Ishikawa (cell line): ENCODE data around the gene SYNE1.

Source experiments
- CEBPB ChIP-seq: IDR thresholded peaks from 2 replicates; pipeline ENCODE4 v1.6.1; 2012
- CREB1 ChIP-seq: IDR thresholded peaks from 2 replicates; pipeline ENCODE4 v1.6.1; 2012; ENCODE audit warnings: low read depth
- EGR1 ChIP-seq: IDR thresholded peaks from 2 replicates; pipeline ENCODE4 v1.6.1; 2012
- EP300 ChIP-seq: IDR thresholded peaks from 2 replicates; pipeline ENCODE4 v1.6.1; 2012; ENCODE audit warnings: borderline replicate concordance
- FOXM1 ChIP-seq: IDR thresholded peaks from 2 replicates; pipeline ENCODE4 v1.6.1; 2012; ENCODE audit warnings: low read depth, borderline replicate concordance
- NFIC ChIP-seq: IDR thresholded peaks from 2 replicates; pipeline ENCODE4 v1.6.1; 2012
- RAD21 ChIP-seq: IDR thresholded peaks from 2 replicates; pipeline ENCODE4 v1.6.1; 2012; ENCODE audit warnings: low read depth
- REST ChIP-seq: IDR thresholded peaks from 2 replicates; pipeline ENCODE4 v1.6.1; 2012; ENCODE audit warnings: low read depth, mild to moderate bottlenecking
- TAF1 ChIP-seq: IDR thresholded peaks from 2 replicates; pipeline ENCODE4 v1.6.1; 2012; ENCODE audit warnings: low read depth, mild to moderate bottlenecking
- TCF12 ChIP-seq: IDR thresholded peaks from 2 replicates; pipeline ENCODE4 v1.6.1; 2012; ENCODE audit warnings: low read depth
- TEAD4 ChIP-seq: IDR thresholded peaks from 2 replicates; pipeline ENCODE4 v1.6.1; 2012
- YY1 ChIP-seq: IDR thresholded peaks from 2 replicates; pipeline ENCODE4 v1.6.1; 2012; ENCODE audit warnings: low read depth
- ZBTB7A ChIP-seq: IDR thresholded peaks from 2 replicates; pipeline ENCODE4 v1.6.1; 2012; ENCODE audit warnings: low read depth
- TF ChIP-seq, protein P1 (sequence below): IDR thresholded peaks from 2 replicates; pipeline ENCODE4 v1.6.1; 2012
- TF ChIP-seq, protein P2 (sequence below): IDR thresholded peaks from 2 replicates; pipeline ENCODE4 v1.6.1; 2012

Gene SYNE1

DNA sequence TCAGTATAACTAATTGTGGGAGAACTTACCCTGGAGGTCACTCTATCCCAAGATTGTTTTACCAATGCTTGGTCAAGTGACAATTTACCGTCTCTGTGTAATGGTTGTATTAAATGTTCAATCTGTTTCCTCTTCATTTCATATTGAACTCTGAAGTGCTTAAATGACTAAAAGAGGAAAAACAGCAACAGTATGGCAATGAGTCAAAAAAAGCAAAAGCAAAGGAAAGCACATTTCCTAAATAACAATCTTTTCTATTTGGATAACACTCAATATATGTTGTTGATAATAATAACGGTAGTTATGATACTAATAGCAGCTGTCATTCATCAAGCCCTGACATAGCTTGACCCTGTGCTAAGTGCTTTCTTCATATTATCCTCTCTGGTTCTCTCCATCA lies 152.4 kb downstream of the SYNE1 start:
- TF ChIP-seq NFIC (no peak), FOXM1 (no peak), ZBTB7A (no peak), REST (no peak), EP300 (no peak), TEAD4 (no peak), TAF1 (no peak), RAD21 (no peak), CREB1 (no peak), YY1 (no peak), EGR1 (no peak), TCF12 (no peak), CEBPB (no peak)
- TF ChIP-seq, protein P1, sequence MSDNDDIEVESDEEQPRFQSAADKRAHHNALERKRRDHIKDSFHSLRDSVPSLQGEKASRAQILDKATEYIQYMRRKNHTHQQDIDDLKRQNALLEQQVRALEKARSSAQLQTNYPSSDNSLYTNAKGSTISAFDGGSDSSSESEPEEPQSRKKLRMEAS: no peak
- TF ChIP-seq, protein P2, sequence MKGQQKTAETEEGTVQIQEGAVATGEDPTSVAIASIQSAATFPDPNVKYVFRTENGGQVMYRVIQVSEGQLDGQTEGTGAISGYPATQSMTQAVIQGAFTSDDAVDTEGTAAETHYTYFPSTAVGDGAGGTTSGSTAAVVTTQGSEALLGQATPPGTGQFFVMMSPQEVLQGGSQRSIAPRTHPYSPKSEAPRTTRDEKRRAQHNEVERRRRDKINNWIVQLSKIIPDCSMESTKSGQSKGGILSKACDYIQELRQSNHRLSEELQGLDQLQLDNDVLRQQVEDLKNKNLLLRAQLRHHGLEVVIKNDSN: no peak

DNA sequence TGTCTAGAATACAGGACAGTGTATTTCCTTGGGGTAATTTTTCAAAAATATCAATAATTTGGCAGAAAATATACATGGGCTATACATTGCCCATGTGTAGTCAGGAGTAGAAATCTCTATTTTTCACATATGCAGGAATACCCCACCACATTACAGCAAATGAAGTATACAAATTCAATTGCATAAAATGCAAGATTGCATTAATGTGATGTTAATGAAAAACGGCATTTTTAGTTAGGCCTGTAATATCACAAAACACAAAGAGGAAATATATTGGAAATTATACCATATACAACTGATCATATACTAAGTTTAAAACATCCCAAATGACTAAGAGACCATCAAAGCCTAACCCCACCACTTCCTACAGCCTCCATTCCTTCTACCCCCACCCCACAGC lies 154.9 kb downstream of the SYNE1 start:
- TF ChIP-seq REST (no peak), EGR1 (no peak), RAD21 (no peak), FOXM1 (no peak), TEAD4 (no peak), ZBTB7A (no peak), TAF1 (no peak), YY1 (no peak), EP300 (no peak), CEBPB (no peak), CREB1 (no peak), NFIC (no peak), TCF12 (no peak)
- TF ChIP-seq, protein P1: no peak
- TF ChIP-seq, protein P2: no peak

GRCh38 chr6:152478377-152479010 lies 158.7 kb downstream of the SYNE1 start:
- TF ChIP-seq REST (no peak), CREB1 (no peak), FOXM1 (no peak), EP300 (no peak), CEBPB (no peak), RAD21 (no peak), TAF1 (no peak), ZBTB7A (no peak), TCF12 (no peak), EGR1 (no peak), TEAD4 (no peak), YY1 (no peak), NFIC (no peak)
- TF ChIP-seq, protein P2: no peak
- TF ChIP-seq, protein P1: no peak

DNA sequence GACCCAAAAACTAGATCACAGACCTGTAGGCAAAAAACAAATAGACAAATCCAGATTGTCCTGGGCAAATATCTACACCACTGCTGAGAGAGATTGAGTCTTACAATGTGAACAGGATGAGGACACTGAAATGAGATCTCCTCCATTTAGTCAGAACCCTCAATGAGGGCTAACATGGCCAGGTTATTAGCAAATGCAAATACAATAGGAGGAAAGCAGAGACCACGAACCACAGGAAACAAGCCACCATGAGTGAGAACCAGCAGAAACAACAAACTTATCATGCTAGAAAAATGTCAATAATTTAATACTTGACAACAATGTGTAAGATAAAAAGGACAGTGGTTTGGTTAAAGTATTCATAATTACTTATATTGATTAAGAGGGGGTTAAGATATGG lies 162.8 kb downstream of the SYNE1 start:
- TF ChIP-seq FOXM1 (no peak), CEBPB (no peak), EGR1 (no peak), TEAD4 (no peak), TAF1 (no peak), REST (no peak), NFIC (no peak), EP300 (no peak), YY1 (no peak), ZBTB7A (no peak)
- TF ChIP-seq, protein P2: no peak
